GM12864 (cell line): Measurements from ENCODE around the gene VRK3.
"Not testable (repeated sequence)": the region's sequence is repeated elsewhere in the genome, so short reads cannot be mapped to it uniquely, and the experiment has no call there.

ENCODE experiments used
- DNase-seq: peaks from one replicate; pipeline ENCODE4 v3.0.0-alpha.2; 2011; ENCODE audit warnings: low read depth
- H3K4me3 ChIP-seq: 2 replicates; pipeline ENCODE4 v1.5.1; 2011; ENCODE audit warnings: mild to moderate bottlenecking, low read depth, low read length, control low read depth
- TF ChIP-seq, protein P1 (sequence below): IDR thresholded peaks from 2 replicates; pipeline ENCODE4 v1.5.1; 2011; ENCODE audit warnings: low read depth, mild to moderate bottlenecking, moderate library complexity, low read length, control low read depth, inconsistent platforms; ENCODE audit errors: missing control alignments

VRK3 gene, protein sequence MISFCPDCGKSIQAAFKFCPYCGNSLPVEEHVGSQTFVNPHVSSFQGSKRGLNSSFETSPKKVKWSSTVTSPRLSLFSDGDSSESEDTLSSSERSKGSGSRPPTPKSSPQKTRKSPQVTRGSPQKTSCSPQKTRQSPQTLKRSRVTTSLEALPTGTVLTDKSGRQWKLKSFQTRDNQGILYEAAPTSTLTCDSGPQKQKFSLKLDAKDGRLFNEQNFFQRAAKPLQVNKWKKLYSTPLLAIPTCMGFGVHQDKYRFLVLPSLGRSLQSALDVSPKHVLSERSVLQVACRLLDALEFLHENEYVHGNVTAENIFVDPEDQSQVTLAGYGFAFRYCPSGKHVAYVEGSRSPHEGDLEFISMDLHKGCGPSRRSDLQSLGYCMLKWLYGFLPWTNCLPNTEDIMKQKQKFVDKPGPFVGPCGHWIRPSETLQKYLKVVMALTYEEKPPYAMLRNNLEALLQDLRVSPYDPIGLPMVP

DNA sequence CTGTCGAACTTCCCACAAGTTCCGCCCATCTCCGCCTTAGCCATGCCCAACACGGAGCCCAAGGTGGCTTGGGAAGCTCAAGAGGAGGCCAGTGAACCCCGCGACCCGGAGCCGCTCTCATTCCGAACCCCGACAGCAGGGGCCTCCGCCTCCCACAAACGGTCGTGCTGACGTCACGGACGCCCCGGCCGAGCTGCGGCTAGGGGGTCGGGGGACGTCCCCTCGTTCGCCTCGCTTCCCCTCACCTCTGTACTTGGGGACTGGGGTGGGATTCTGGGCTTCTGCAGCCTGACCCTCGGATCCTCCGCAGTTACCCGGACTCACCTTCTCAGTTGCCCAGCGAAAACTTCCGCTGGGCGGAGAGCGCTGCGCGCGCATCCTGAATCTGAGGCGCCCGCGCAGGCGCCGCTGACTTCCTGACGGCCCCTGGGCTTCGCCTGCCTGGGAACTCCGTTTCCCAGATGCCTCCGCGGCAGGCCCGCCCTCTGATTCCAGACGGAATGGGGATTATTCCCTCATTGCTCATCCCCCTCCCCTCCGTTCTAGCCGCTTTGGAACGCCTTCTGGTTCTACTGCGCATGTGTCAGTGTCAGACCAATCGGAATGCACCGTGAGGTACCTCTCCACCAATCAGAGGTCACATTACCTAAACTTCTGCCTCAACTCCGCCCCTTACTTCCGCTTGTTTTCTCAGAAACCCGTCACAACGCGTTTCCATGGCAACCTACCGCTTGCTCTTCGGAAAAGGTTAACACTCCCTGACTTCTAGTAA lies at the start of gene VRK3:
Gene VRK3, minus strand, starts transcription at position 351 of the 772 bp plus-strand sequence. CDS start 9,210 bp downstream, outside the sequence.
- DNase-seq: peak; percentile 100
- peak within 1 kb of the TSS; percentile 87 for H3K4me3 ChIP-seq
- TF ChIP-seq, protein P1, sequence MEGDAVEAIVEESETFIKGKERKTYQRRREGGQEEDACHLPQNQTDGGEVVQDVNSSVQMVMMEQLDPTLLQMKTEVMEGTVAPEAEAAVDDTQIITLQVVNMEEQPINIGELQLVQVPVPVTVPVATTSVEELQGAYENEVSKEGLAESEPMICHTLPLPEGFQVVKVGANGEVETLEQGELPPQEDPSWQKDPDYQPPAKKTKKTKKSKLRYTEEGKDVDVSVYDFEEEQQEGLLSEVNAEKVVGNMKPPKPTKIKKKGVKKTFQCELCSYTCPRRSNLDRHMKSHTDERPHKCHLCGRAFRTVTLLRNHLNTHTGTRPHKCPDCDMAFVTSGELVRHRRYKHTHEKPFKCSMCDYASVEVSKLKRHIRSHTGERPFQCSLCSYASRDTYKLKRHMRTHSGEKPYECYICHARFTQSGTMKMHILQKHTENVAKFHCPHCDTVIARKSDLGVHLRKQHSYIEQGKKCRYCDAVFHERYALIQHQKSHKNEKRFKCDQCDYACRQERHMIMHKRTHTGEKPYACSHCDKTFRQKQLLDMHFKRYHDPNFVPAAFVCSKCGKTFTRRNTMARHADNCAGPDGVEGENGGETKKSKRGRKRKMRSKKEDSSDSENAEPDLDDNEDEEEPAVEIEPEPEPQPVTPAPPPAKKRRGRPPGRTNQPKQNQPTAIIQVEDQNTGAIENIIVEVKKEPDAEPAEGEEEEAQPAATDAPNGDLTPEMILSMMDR: no peak

DNA sequence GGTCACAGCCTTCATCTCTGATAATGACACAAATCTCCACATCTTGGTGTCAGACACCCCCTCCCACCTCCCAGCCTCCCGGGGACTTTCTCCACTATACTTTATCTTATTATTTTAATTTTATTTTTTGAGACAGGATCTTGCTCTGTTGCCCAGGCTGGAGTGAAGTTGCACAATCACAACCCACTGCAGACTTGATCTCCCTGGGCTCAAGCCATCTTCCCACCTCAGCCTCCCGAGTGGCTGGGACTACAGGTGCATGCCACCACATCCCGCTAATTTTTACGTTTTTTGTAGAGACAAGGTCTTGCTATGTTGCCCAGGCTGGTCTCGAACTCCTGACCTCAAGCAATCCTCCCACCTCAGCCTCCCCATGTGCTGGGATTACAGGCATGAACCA lies 43.2 kb upstream of the VRK3 start:
- not testable (repeated sequence) for H3K4me3 ChIP-seq, DNase-seq

DNA sequence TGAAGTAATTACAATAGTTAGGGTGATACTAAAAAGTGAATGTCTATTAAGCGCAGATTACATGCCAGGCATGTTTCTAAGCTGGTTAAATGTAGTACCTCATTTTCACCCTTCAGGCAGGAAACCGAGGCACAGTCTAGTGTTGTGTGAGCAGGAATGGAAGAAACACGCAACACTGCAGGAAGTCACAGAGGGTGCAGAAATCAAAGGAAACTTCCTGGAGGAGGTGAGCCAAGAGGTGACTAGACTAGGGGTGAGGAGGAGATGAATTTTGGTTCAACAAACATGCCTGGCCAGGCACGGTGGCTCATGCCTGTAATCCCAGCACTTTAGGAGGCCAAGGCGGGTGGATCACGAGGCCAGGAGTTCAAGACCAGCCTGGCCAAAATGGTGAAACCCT lies 42.4 kb upstream of the VRK3 start:
- H3K4me3 ChIP-seq: no peak overlapping the region
- no peak for DNase-seq
- TF ChIP-seq, protein P1: no peak

DNA sequence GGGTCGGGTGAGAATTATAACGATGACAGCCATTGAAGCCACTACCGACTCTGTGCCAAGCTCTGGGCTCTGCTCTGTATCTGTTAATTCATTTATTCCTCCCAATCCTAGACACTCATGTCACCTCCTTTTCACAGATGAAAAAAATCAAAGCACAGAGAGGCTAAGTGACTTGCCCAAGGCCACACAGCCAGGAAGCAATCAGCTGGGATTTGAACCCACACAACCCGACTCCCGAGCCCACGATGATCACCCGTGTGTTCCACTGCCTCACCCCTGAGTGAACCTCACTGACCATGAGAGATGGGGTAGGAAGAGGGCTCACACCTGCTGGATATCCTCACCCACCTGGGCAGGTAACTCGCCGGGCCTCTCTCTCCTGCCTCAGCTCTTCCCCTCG lies 40.8 kb upstream of the VRK3 start:
- DNase-seq: no peak
- no peak overlapping the region for H3K4me3 ChIP-seq
- TF ChIP-seq, protein P1: no peak

DNA sequence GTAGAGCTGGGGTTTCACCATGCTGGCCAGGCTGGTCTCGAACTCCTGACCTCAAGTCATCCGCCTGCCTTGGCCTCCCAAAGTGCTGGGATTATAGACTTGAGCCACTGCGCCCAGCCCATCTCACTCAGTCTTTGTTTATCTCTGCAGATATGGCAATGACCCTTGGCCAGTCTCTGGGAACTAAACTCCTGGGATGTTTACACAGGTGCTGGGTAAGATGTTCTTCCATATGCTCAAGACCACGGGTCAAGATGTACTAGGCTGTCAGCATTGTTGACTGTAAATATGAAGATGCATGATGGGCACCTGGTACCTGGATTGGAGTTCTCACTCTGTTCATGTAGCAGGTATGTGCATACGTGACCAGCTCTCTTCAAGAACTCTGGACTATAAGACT lies 36.5 kb upstream of the VRK3 start:
- TF ChIP-seq, protein P1: no peak

DNA sequence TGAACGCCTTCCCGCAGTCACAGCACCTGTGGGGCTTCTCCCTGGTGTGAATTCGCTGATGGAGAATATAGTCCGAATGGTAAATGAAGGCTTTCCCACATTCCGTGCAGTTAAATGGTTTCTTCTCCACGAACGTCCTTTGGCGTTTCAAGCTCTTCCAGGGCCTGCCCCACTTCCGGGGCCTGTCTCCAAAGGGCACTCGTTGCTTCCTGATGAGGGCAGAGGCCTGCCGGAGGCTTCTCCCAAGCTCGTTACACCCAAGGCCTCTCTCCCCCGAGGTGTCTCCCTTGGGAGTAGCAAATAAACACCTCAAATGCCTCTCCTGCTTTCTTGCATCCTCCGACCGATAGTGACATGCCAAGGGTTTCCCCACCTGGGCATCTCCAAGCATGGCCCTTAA lies 34.9 kb upstream of the VRK3 start:
- H3K4me3 ChIP-seq: no peak overlapping the region
- DNase-seq: no peak
- TF ChIP-seq, protein P1: no peak

More for the DNA sequence above, 36.5 kb upstream of the VRK3 start:
- DNase-seq: no peak
- H3K4me3 ChIP-seq: no peak overlapping the region

DNA sequence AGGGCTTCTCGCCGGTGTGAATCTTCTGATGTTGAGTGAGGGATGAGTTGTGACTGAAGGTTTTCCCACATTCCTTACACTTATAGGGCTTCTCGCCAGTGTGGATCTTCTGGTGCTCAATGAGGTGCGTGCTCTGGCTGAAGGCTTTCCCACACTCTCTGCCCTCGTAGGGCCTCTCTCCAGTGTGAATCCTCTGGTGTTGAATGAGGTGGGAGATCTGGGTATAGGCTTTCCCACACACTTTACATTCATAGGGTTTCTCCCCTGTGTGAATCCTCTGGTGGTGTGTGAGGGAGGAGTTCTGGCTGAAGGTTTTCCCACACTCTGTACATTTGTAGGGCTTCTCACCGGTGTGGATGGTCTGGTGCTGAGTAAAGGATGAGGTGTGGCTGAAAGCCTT lies 33.9 kb upstream of the VRK3 start:
- TF ChIP-seq, protein P1: no peak
- no peak overlapping the region for H3K4me3 ChIP-seq
- DNase-seq: no peak
